ENCODE measurements around the gene OTC.

Gene OTC

DNA sequence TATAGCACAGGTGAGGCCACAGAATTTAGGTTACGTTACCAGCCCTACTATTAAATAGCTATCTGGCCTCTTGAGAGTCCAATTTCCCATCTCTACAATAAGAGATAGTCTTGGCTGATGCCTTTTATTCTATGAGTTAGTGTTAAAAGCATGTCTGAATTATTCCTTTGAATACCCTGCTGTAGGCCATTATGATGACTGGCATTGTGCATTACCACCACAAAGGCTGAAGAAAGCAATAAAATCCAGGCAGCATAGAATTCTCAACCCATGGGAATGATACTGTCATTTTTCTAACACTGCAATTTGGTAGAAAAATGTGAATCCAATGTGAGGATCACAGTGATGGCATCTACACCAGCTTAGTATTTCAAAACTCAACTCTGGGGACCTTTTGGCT lies 51.4 kb downstream of the OTC start:
- peaks cover 69% of the 10 kb centered on the region for H3K4me1 Mint-ChIP-seq
- no peaks in the 10 kb centered on the region for H3K27me3 Mint-ChIP-seq (ENCODE audit: low read depth, poor library complexity)
- H3K4me3 Mint-ChIP-seq: no peak overlapping the region
- no peaks in the 10 kb centered on the region for H3K36me3 Mint-ChIP-seq (ENCODE audit: low read depth)
- TF ChIP-seq, protein P1, sequence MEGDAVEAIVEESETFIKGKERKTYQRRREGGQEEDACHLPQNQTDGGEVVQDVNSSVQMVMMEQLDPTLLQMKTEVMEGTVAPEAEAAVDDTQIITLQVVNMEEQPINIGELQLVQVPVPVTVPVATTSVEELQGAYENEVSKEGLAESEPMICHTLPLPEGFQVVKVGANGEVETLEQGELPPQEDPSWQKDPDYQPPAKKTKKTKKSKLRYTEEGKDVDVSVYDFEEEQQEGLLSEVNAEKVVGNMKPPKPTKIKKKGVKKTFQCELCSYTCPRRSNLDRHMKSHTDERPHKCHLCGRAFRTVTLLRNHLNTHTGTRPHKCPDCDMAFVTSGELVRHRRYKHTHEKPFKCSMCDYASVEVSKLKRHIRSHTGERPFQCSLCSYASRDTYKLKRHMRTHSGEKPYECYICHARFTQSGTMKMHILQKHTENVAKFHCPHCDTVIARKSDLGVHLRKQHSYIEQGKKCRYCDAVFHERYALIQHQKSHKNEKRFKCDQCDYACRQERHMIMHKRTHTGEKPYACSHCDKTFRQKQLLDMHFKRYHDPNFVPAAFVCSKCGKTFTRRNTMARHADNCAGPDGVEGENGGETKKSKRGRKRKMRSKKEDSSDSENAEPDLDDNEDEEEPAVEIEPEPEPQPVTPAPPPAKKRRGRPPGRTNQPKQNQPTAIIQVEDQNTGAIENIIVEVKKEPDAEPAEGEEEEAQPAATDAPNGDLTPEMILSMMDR (IDR thresholded peaks at IDR 0.05): no peak
- peaks cover 26% of the 10 kb centered on the region for H3K9me3 Mint-ChIP-seq
- no peak overlapping the region for H3K27ac Mint-ChIP-seq
- DNase-seq: no peak

GRCh38 chrX:38407126-38407525 lies 54.7 kb downstream of the OTC start:
- H3K36me3 Mint-ChIP-seq (ENCODE audit: low read depth): no peaks in the 10 kb centered on the region
- no peak overlapping the region for H3K4me3 Mint-ChIP-seq
- DNase-seq: no peak
- H3K27me3 Mint-ChIP-seq (ENCODE audit: low read depth, poor library complexity): peaks cover 4% of the 10 kb centered on the region
- H3K9me3 Mint-ChIP-seq: peaks cover 31% of the 10 kb centered on the region
- peaks cover 56% of the 10 kb centered on the region for H3K4me1 Mint-ChIP-seq
- TF ChIP-seq, protein P1 (IDR thresholded peaks at IDR 0.05): no peak
- peak overlapping the region; percentile 52 for H3K27ac Mint-ChIP-seq

DNA sequence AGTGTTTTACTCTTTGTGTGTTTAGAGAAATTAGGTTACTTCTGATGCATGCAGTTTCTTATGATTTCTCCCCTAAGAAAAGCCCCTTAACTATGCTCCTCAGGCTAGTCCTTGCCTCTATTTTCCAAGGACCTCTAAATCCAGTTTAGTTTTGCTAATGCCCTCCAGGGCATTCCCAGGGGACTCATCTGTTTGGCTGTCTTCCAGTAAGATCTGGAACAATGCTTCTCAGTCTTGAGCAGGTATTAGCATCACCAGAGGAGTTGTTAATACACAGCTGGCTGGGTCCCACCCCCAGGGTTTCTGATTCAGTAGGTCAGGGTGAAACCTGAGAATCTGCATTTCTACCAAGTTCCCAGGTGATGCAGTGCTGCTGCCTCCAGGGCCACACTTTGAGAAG lies 56.9 kb downstream of the OTC start:
- TF ChIP-seq, protein P1 (IDR thresholded peaks at IDR 0.05): no peak
- peak overlapping the region; percentile 72 for H3K27ac Mint-ChIP-seq

DNA sequence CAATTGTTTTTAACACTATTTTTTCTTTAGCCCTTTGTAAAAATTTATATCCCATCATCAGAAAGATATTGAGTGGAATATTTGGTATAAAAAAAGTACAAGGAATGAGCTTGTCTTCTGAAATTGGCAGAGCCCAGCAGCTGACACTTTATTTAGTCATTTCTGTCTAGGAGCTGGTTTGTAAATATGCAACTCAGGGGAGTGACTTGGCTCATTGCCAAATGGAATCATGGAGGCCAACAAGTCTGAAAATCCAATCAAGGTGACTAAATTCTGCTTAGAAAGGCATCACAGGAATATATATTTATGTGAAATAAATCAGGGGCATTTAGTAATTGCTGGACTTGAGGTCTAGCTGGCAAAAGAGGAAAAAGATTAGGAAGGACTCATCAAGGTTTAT lies 74.4 kb downstream of the OTC start:
- no peaks in the 10 kb centered on the region for H3K4me1 Mint-ChIP-seq
- no peak overlapping the region for H3K27ac Mint-ChIP-seq
- H3K4me3 Mint-ChIP-seq: no peak overlapping the region
- H3K9me3 Mint-ChIP-seq: peaks cover 10% of the 10 kb centered on the region
- H3K27me3 Mint-ChIP-seq (ENCODE audit: low read depth, poor library complexity): no peaks in the 10 kb centered on the region
- H3K36me3 Mint-ChIP-seq (ENCODE audit: low read depth): no peaks in the 10 kb centered on the region
- TF ChIP-seq, protein P1 (IDR thresholded peaks at IDR 0.05): no peak
- no peak for DNase-seq

More for the DNA sequence above, 56.9 kb downstream of the OTC start:
- peaks cover 34% of the 10 kb centered on the region for H3K9me3 Mint-ChIP-seq
- H3K36me3 Mint-ChIP-seq (ENCODE audit: low read depth): no peaks in the 10 kb centered on the region
- H3K27me3 Mint-ChIP-seq (ENCODE audit: low read depth, poor library complexity): peaks cover 4% of the 10 kb centered on the region
- H3K4me1 Mint-ChIP-seq: peaks cover 48% of the 10 kb centered on the region
- DNase-seq: no peak
- H3K4me3 Mint-ChIP-seq: no peak overlapping the region

DNA sequence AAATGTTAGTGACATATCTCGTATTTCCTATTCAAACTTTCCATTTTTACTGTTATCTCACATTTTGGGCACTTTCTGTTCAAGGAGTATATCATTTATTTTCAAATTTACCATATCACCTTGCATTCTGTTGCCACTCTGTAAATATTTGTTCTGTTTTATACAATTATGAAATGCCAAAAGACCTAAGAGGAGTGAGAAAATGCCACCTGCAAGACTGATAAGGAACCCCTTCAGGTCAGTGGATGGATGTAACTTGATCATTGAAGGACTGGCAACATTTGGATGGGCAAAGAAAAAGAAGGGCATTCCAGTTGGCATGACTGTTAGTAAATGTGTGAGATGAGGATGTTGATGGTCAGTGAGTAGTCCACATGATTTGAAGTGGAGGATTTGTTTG lies 79.1 kb downstream of the OTC start:
- Mint-ChIP-seq H3K27me3 (ENCODE audit: low read depth, poor library complexity) (peaks cover 4% of the 10 kb centered on the region), H3K36me3 (ENCODE audit: low read depth) (no peaks in the 10 kb centered on the region), H3K9me3 (peaks cover 21% of the 10 kb centered on the region), H3K27ac (no peak overlapping the region), H3K4me1 (no peaks in the 10 kb centered on the region), H3K4me3 (no peak overlapping the region)
- TF ChIP-seq, protein P1 (IDR thresholded peaks at IDR 0.05): no peak
- DNase-seq: no peak

GRCh38 chrX:38435130-38435529 lies 82.7 kb downstream of the OTC start:
- peaks cover 27% of the 10 kb centered on the region for H3K9me3 Mint-ChIP-seq
- no peaks in the 10 kb centered on the region for H3K4me1 Mint-ChIP-seq
- no peaks in the 10 kb centered on the region for H3K36me3 Mint-ChIP-seq (ENCODE audit: low read depth)
- TF ChIP-seq, protein P1 (IDR thresholded peaks at IDR 0.05): no peak
- no peak overlapping the region for H3K27ac Mint-ChIP-seq
- no peak for DNase-seq
- no peak overlapping the region for H3K4me3 Mint-ChIP-seq
- H3K27me3 Mint-ChIP-seq (ENCODE audit: low read depth, poor library complexity): peaks cover 4% of the 10 kb centered on the region
